K562 (cell line): ENCODE measurements around the gene LRP6. TPM values are rescaled to one million over a fixed set of nuclear protein-coding genes. Genes with fewer than 3 reads are reported as not detected.

Source experiments
- CEBPB ChIP-seq: fragments of 450-650 bp; IDR thresholded peaks from 2 replicates; pipeline ENCODE4 v1.6.1; 2016; ENCODE audit warnings: missing genetic modification characterization, missing compliant biosample characterization
- HIVEP1 ChIP-seq: fragments of 250-450 bp; sonication (Bioruptor Pico); IDR thresholded peaks from 2 replicates; pipeline ENCODE4 v1.4.0; 2020; ENCODE audit warnings: mild to moderate bottlenecking
- KDM2B ChIP-seq: fragments of 250-450 bp; sonication (Bioruptor Pico); IDR thresholded peaks from 2 replicates; pipeline ENCODE4 v1.8.0; 2021; ENCODE audit warnings: mild to moderate bottlenecking, moderate library complexity
- NCOA1 ChIP-seq: fragments of 450-650 bp; IDR thresholded peaks from 2 replicates; pipeline ENCODE4 v1.6.1; 2016; ENCODE audit warnings: low read depth
- RBM25 ChIP-seq: fragments of 200-400 bp; formaldehyde crosslinking; IDR thresholded peaks from 2 replicates; pipeline ENCODE4 v1.6.1; 2018; ENCODE audit warnings: low read length, low read depth, moderate library complexity; ENCODE audit not compliant: severe bottlenecking
- polyA plus RNA-seq, 8 experiments: library from polyadenylated mRNA; depleted of rRNA in 4 of 8; stranded (reverse) in 5 of 8; unstranded in 3 of 8; fragments of >200 nt; fragmentation: Nextera tagmentation in 2 of 8; fragmentation: Illumina TruSeq in 1 of 8; extraction: Ambion mirVana in 2 of 8; extraction: Trizol in 1 of 8; gene quantifications; 2 replicates each; pipeline versions ENCODE4 v1.2.1 to v1.2.3, GENCODE V29; 2011 to 2014; ENCODE audit warnings: inconsistent platforms in 1 of 8, missing spikeins in 1 of 8
- total RNA-seq, 7 experiments: library from RNA; depleted of rRNA in 6 of 7; stranded (reverse); fragments of >200 nt in 6 of 7; fragmentation: Illumina TruSeq in 2 of 7; extraction: Trizol in 2 of 7; gene quantifications; 2 replicates each; pipeline versions ENCODE4 v1.2.1 to v1.2.3, GENCODE V29; 2011 to 2021; ENCODE audit warnings: low replicate concordance in 1 of 7
- TF ChIP-seq, protein P1 (sequence below): sonication (generic); formaldehyde crosslinking; IDR thresholded peaks from 2 replicates; pipeline ENCODE4 v1.8.0; 2022; ENCODE audit warnings: mild to moderate bottlenecking, missing genetic modification reagents
- TF ChIP-seq, protein P2 (sequence below): sonication (generic); formaldehyde crosslinking; IDR thresholded peaks from 2 replicates; pipeline ENCODE4 v1.8.0; 2023; ENCODE audit warnings: missing genetic modification reagents, mild to moderate bottlenecking, borderline replicate concordance

The LRP6 gene
- total and polyA plus RNA-seq, 9 of the 15 experiments (the other 6 are each of a cell fraction or from before 2014, with no cell fraction given), result 3.0 to 17.0 (median 10.8) TPM

DNA sequence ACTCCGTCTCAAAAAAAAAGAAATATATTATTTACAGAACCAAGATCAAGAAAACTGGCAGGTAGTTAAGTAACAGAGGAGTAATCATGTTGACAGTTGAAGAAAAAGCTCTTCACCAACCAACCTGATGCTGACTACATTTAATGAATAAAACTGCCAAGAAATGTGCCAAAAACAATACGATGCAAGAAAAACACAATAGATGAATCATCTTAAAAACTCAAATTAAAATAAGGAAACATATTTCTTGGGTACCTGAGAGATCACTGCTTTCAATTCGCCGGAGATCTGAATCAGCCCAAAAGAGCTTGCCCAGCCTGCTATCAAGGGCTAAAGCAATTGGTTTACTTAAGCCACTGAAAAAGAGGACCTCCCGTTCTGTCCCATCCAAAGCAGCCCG, 119.7 kb downstream of the LRP6 start (continued):
- TF ChIP-seq, protein P1, sequence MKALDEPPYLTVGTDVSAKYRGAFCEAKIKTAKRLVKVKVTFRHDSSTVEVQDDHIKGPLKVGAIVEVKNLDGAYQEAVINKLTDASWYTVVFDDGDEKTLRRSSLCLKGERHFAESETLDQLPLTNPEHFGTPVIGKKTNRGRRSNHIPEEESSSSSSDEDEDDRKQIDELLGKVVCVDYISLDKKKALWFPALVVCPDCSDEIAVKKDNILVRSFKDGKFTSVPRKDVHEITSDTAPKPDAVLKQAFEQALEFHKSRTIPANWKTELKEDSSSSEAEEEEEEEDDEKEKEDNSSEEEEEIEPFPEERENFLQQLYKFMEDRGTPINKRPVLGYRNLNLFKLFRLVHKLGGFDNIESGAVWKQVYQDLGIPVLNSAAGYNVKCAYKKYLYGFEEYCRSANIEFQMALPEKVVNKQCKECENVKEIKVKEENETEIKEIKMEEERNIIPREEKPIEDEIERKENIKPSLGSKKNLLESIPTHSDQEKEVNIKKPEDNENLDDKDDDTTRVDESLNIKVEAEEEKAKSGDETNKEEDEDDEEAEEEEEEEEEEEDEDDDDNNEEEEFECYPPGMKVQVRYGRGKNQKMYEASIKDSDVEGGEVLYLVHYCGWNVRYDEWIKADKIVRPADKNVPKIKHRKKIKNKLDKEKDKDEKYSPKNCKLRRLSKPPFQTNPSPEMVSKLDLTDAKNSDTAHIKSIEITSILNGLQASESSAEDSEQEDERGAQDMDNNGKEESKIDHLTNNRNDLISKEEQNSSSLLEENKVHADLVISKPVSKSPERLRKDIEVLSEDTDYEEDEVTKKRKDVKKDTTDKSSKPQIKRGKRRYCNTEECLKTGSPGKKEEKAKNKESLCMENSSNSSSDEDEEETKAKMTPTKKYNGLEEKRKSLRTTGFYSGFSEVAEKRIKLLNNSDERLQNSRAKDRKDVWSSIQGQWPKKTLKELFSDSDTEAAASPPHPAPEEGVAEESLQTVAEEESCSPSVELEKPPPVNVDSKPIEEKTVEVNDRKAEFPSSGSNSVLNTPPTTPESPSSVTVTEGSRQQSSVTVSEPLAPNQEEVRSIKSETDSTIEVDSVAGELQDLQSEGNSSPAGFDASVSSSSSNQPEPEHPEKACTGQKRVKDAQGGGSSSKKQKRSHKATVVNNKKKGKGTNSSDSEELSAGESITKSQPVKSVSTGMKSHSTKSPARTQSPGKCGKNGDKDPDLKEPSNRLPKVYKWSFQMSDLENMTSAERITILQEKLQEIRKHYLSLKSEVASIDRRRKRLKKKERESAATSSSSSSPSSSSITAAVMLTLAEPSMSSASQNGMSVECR (CRISPR knock-in tag), result no peak
- TF ChIP-seq KDM2B (CRISPR knock-in tag) (no peak), NCOA1 (no peak), CEBPB (tag) (no peak), HIVEP1 (CRISPR knock-in tag) (no peak), RBM25 (no peak)
- TF ChIP-seq, protein P2, sequence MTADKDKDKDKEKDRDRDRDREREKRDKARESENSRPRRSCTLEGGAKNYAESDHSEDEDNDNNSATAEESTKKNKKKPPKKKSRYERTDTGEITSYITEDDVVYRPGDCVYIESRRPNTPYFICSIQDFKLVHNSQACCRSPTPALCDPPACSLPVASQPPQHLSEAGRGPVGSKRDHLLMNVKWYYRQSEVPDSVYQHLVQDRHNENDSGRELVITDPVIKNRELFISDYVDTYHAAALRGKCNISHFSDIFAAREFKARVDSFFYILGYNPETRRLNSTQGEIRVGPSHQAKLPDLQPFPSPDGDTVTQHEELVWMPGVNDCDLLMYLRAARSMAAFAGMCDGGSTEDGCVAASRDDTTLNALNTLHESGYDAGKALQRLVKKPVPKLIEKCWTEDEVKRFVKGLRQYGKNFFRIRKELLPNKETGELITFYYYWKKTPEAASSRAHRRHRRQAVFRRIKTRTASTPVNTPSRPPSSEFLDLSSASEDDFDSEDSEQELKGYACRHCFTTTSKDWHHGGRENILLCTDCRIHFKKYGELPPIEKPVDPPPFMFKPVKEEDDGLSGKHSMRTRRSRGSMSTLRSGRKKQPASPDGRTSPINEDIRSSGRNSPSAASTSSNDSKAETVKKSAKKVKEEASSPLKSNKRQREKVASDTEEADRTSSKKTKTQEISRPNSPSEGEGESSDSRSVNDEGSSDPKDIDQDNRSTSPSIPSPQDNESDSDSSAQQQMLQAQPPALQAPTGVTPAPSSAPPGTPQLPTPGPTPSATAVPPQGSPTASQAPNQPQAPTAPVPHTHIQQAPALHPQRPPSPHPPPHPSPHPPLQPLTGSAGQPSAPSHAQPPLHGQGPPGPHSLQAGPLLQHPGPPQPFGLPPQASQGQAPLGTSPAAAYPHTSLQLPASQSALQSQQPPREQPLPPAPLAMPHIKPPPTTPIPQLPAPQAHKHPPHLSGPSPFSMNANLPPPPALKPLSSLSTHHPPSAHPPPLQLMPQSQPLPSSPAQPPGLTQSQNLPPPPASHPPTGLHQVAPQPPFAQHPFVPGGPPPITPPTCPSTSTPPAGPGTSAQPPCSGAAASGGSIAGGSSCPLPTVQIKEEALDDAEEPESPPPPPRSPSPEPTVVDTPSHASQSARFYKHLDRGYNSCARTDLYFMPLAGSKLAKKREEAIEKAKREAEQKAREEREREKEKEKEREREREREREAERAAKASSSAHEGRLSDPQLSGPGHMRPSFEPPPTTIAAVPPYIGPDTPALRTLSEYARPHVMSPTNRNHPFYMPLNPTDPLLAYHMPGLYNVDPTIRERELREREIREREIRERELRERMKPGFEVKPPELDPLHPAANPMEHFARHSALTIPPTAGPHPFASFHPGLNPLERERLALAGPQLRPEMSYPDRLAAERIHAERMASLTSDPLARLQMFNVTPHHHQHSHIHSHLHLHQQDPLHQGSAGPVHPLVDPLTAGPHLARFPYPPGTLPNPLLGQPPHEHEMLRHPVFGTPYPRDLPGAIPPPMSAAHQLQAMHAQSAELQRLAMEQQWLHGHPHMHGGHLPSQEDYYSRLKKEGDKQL (CRISPR knock-in tag), result no peak
